GDM1 (cell line): ENCODE data around the gene LRRN3.

ENCODE experiments used
- DNase-seq: peaks from one replicate; lab custom pipeline; 2025; lab: John Stamatoyannopoulos, UW

LRRN3 gene

GRCh38 chr7:111172564-111173257 is 81.8 kb downstream of the LRRN3 start:
- no peak for DNase-seq

- no peak for DNase-seq
These were observed 82.6 kb downstream of the LRRN3 start for GRCh38 chr7:111173528-111173927.

GRCh38 chr7:111173990-111174389 is 83.1 kb downstream of the LRRN3 start:
- no peak for DNase-seq

GRCh38 chr7:111174510-111174909 is 83.6 kb downstream of the LRRN3 start:
- no peak for DNase-seq
